ENCODE data around the gene UVSSA. TPM values are rescaled to one million over a fixed set of nuclear protein-coding genes. Genes with fewer than 3 reads are reported as not detected.

UVSSA gene
- total and polyA plus RNA-seq, 9 of the 15 experiments (the other 6 are each of a cell fraction or from before 2014, with no cell fraction given) = 0.21 to 14.6 (median 3.3) TPM

GRCh38 chr4:1347410-1347864, 429 bp downstream of the UVSSA start (continued):
- TF ChIP-seq MXD1 (CRISPR knock-in tag; IDR thresholded peaks at IDR 0.05; ENCODE audit: borderline replicate concordance, poor library complexity, severe bottlenecking) (peak; percentile 9), ETV5 (CRISPR knock-in tag; IDR thresholded peaks at IDR 0.05; ENCODE audit: low read depth) (peak; percentile 33; the same call in 1 of the 2 replicates), ELF2 (CRISPR knock-in tag; IDR thresholded peaks at IDR 0.05) (peak; percentile 75), FOXP1 (CRISPR knock-in tag; IDR thresholded peaks at IDR 0.05) (peak; percentile 60; the same call in 1 of the 2 replicates), STAT5B (CRISPR knock-in tag; IDR thresholded peaks at IDR 0.05) (no peak), MGA (IDR thresholded peaks at IDR 0.05) (peak; percentile 84), RBBP5 (IDR thresholded peaks at IDR 0.05; ENCODE audit: borderline replicate concordance, insufficient read depth, low read length, poor library complexity, severe bottlenecking) (peak; percentile 66), E2F6 (IDR thresholded peaks at IDR 0.05; ENCODE audit: borderline replicate concordance in 1 of 2, extremely low read depth in 1 of 2, insufficient read depth in 1 of 2, insufficient read length in 1 of 2, low read depth in 1 of 2, low read length in 1 of 2, poor library complexity in 1 of 2, severe bottlenecking in 1 of 2) (peak; percentile 48 to 78), GATAD2B (IDR thresholded peaks at IDR 0.05; ENCODE audit: borderline replicate concordance) (peak; percentile 94; the same call in 1 of the 2 replicates), ZFX (CRISPR knock-in tag; IDR thresholded peaks at IDR 0.05) (peak; percentile 79), RHOXF2B (CRISPR knock-in tag; conservative IDR thresholded peaks at IDR 0.05) (no peak)
- TF ChIP-seq, protein P1, sequence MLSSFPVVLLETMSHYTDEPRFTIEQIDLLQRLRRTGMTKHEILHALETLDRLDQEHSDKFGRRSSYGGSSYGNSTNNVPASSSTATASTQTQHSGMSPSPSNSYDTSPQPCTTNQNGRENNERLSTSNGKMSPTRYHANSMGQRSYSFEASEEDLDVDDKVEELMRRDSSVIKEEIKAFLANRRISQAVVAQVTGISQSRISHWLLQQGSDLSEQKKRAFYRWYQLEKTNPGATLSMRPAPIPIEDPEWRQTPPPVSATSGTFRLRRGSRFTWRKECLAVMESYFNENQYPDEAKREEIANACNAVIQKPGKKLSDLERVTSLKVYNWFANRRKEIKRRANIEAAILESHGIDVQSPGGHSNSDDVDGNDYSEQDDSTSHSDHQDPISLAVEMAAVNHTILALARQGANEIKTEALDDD (IDR thresholded peaks at IDR 0.05) = no peak

Data from K562 (cell line).